ENCODE measurements around the gene GDF11. TPM values are rescaled to one million over a fixed set of nuclear protein-coding genes. Genes with fewer than 3 reads are reported as not detected.

Gene GDF11
- total and polyA plus RNA-seq, 2 of the 8 experiments (the other 6 are each of a cell fraction or from before 2014, with no cell fraction given) = 12.1 to 15.1 TPM

DNA sequence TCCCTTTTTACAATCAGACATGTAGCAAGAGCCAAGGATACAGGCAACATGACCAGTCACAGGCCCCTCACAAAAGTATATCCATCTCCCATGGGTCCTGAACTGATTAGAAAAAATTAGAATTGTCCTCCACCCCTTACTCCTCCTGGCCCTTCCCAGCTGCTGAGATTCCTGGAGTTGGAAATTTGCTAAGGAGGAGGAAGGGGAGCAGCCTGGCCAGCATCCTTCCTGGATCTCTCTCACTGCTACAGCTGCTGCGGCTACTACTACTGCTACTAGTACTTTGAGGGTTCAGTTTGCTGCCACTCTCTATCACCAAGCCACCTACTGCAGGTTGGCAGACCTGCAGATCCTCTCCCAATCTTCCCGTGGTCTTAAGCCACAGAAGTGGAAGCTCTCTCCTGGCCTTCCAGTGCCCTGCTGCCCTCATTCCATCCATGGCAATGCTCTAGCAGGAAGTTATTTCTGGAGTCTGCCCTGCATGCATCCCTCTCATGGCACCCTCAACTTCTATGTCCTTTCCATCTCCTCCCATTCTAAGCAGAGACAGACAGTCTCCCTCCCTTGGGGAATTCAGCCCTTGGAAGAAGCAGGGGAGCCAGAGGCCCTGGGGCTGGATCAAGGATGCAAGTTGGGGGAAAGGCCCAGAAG is 36.2 kb upstream of the GDF11 start (continued):
- TF ChIP-seq, protein P1, sequence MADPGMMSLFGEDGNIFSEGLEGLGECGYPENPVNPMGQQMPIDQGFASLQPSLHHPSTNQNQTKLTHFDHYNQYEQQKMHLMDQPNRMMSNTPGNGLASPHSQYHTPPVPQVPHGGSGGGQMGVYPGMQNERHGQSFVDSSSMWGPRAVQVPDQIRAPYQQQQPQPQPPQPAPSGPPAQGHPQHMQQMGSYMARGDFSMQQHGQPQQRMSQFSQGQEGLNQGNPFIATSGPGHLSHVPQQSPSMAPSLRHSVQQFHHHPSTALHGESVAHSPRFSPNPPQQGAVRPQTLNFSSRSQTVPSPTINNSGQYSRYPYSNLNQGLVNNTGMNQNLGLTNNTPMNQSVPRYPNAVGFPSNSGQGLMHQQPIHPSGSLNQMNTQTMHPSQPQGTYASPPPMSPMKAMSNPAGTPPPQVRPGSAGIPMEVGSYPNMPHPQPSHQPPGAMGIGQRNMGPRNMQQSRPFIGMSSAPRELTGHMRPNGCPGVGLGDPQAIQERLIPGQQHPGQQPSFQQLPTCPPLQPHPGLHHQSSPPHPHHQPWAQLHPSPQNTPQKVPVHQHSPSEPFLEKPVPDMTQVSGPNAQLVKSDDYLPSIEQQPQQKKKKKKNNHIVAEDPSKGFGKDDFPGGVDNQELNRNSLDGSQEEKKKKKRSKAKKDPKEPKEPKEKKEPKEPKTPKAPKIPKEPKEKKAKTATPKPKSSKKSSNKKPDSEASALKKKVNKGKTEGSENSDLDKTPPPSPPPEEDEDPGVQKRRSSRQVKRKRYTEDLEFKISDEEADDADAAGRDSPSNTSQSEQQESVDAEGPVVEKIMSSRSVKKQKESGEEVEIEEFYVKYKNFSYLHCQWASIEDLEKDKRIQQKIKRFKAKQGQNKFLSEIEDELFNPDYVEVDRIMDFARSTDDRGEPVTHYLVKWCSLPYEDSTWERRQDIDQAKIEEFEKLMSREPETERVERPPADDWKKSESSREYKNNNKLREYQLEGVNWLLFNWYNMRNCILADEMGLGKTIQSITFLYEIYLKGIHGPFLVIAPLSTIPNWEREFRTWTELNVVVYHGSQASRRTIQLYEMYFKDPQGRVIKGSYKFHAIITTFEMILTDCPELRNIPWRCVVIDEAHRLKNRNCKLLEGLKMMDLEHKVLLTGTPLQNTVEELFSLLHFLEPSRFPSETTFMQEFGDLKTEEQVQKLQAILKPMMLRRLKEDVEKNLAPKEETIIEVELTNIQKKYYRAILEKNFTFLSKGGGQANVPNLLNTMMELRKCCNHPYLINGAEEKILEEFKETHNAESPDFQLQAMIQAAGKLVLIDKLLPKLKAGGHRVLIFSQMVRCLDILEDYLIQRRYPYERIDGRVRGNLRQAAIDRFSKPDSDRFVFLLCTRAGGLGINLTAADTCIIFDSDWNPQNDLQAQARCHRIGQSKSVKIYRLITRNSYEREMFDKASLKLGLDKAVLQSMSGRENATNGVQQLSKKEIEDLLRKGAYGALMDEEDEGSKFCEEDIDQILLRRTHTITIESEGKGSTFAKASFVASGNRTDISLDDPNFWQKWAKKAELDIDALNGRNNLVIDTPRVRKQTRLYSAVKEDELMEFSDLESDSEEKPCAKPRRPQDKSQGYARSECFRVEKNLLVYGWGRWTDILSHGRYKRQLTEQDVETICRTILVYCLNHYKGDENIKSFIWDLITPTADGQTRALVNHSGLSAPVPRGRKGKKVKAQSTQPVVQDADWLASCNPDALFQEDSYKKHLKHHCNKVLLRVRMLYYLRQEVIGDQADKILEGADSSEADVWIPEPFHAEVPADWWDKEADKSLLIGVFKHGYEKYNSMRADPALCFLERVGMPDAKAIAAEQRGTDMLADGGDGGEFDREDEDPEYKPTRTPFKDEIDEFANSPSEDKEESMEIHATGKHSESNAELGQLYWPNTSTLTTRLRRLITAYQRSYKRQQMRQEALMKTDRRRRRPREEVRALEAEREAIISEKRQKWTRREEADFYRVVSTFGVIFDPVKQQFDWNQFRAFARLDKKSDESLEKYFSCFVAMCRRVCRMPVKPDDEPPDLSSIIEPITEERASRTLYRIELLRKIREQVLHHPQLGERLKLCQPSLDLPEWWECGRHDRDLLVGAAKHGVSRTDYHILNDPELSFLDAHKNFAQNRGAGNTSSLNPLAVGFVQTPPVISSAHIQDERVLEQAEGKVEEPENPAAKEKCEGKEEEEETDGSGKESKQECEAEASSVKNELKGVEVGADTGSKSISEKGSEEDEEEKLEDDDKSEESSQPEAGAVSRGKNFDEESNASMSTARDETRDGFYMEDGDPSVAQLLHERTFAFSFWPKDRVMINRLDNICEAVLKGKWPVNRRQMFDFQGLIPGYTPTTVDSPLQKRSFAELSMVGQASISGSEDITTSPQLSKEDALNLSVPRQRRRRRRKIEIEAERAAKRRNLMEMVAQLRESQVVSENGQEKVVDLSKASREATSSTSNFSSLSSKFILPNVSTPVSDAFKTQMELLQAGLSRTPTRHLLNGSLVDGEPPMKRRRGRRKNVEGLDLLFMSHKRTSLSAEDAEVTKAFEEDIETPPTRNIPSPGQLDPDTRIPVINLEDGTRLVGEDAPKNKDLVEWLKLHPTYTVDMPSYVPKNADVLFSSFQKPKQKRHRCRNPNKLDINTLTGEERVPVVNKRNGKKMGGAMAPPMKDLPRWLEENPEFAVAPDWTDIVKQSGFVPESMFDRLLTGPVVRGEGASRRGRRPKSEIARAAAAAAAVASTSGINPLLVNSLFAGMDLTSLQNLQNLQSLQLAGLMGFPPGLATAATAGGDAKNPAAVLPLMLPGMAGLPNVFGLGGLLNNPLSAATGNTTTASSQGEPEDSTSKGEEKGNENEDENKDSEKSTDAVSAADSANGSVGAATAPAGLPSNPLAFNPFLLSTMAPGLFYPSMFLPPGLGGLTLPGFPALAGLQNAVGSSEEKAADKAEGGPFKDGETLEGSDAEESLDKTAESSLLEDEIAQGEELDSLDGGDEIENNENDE (IDR thresholded peaks at IDR 0.05; ENCODE audit: insufficient replicate concordance, low read length) = no peak
- TF ChIP-seq SAP30 (IDR thresholded peaks at IDR 0.05; ENCODE audit: insufficient read depth, insufficient replicate concordance, low read length) (no peak), NRF1 (IDR thresholded peaks at IDR 0.05; ENCODE audit: low read depth, low read length) (no peak), BCL11A (IDR thresholded peaks at IDR 0.05; ENCODE audit: low read depth in 2 of 2, low read length in 2 of 2) (no peak), CTBP2 (IDR thresholded peaks at IDR 0.05; ENCODE audit: borderline replicate concordance, insufficient read depth, insufficient read length, low read length) (no peak), SUZ12 (IDR thresholded peaks at IDR 0.05; ENCODE audit: low read length) (no peak), TEAD4 (IDR thresholded peaks at IDR 0.05; ENCODE audit: low read depth, low read length) (no peak), CHD1 (IDR thresholded peaks at IDR 0.05; ENCODE audit: low read depth, low read length) (no peak), POLR2AphosphoS5 (IDR thresholded peaks at IDR 0.05; ENCODE audit: low read depth, low read length) (no peak), FOSL1 (IDR thresholded peaks at IDR 0.05; ENCODE audit: insufficient read depth, low read depth, low read length) (no peak)

Data from H1 (cell line).